H1 (cell line): ENCODE data around the gene SDC4. TPM values are rescaled to one million over a fixed set of nuclear protein-coding genes. Genes with fewer than 3 reads are reported as not detected.

ENCODE experiments used
- CTCF ChIA-PET: fragments of 300-600 bp; sonication (Branson Sonifier 250); formaldehyde crosslinking; loops from one replicate; lab custom pipeline; 2021; ENCODE audit not compliant: partially characterized antibody; lab: Charles Lee
- POLR2A ChIA-PET: fragments of 300-600 bp; sonication (Branson Sonifier 250); formaldehyde crosslinking; loops from one replicate; lab custom pipeline; 2021; ENCODE audit warnings: inconsistent platforms; ENCODE audit not compliant: partially characterized antibody; lab: Charles Lee
- DNase-seq, 2 experiments: peaks; one replicate each; pipeline versions ENCODE4 v3.0.0 to v3.0.0-alpha.2; 2010 to 2022; ENCODE audit warnings: low spot score in 2 of 2, low read depth in 1 of 2, mixed read lengths in 1 of 2
- FAIRE-seq: peaks from 2 replicates; lab custom pipeline; 2011; peaks lifted over from hg19 to GRCh38; lab: Jason Lieb, UNC
- H2AFZ ChIP-seq: 2 replicates; pipeline ENCODE4 v1.8.1; 2012; ENCODE audit warnings: low read length, inconsistent platforms
- H2AK5ac ChIP-seq: 2 replicates; pipeline ENCODE4 v1.6.1; 2013; ENCODE audit warnings: low read depth, low read length
- H2BK120ac ChIP-seq: replicated peaks from 2 replicates; pipeline ENCODE3; 2013; ENCODE audit warnings: low read depth, low read length, inconsistent platforms
- H2BK12ac ChIP-seq: 2 replicates; pipeline ENCODE4 v1.6.1; 2013; ENCODE audit warnings: low read depth, low read length
- H2BK15ac ChIP-seq: 2 replicates; pipeline ENCODE4 v1.6.1; 2013; ENCODE audit warnings: low read length
- H2BK20ac ChIP-seq: 2 replicates; pipeline ENCODE4 v1.6.1; 2013; ENCODE audit warnings: low read length
- H2BK5ac ChIP-seq: 2 replicates; pipeline ENCODE4 v1.6.1; 2013; ENCODE audit warnings: low read depth, low read length
- H3K14ac ChIP-seq: 2 replicates; pipeline ENCODE4 v1.6.1; 2013; ENCODE audit warnings: inconsistent platforms; ENCODE audit not compliant: insufficient read length
- H3K18ac ChIP-seq: 2 replicates; pipeline ENCODE4 v1.6.1; 2013; ENCODE audit warnings: low read length; ENCODE audit errors: extremely low read depth
- H3K23ac ChIP-seq: 2 replicates; pipeline ENCODE4 v1.6.1; 2013; ENCODE audit warnings: inconsistent platforms; ENCODE audit not compliant: insufficient read length
- H3K23me2 ChIP-seq: 2 replicates; pipeline ENCODE4 v1.6.1; 2013; ENCODE audit warnings: low read depth, low read length
- H3K27ac ChIP-seq: 2 replicates; pipeline ENCODE4 v1.6.1; 2011; ENCODE audit warnings: low read depth, low read length, inconsistent platforms
- H3K27me3 ChIP-seq, 4 experiments: replicated peaks in 1 of 4; 1 replicate in 1 of 4; 2 replicates in 3 of 4; pipeline versions ENCODE4 v1.6.1 to v1.8.1; 2011 to 2013; ENCODE audit warnings: low read length in 3 of 4, mild to moderate bottlenecking in 3 of 4, inconsistent platforms in 2 of 4, mixed read lengths in 2 of 4, moderate library complexity in 1 of 4; ENCODE audit not compliant: control insufficient read depth in 3 of 4, insufficient read depth in 3 of 4; ENCODE audit errors: extremely low read depth in 1 of 4
- H3K36me3 ChIP-seq, 4 experiments: 2 replicates each; pipeline versions ENCODE4 v1.6.1 to v1.8.1; 2011 to 2013; ENCODE audit warnings: mild to moderate bottlenecking in 4 of 4, low read length in 3 of 4, moderate library complexity in 2 of 4, control low read depth in 1 of 4, inconsistent platforms in 1 of 4; ENCODE audit not compliant: insufficient read depth in 4 of 4, control insufficient read depth in 2 of 4
- H3K4ac ChIP-seq: replicated peaks from 2 replicates; pipeline ENCODE3; 2013; ENCODE audit warnings: low read length, low read depth, mixed read lengths, inconsistent platforms; ENCODE audit not compliant: insufficient read length
- H3K4me1 ChIP-seq, 4 experiments: replicated peaks in 1 of 4; 1 replicate in 1 of 4; 2 replicates in 3 of 4; pipeline versions ENCODE4 v1.6.1 to v1.8.1; 2011 to 2013; ENCODE audit warnings: low read length in 3 of 4, inconsistent platforms in 2 of 4, mixed read lengths in 1 of 4; ENCODE audit not compliant: insufficient read depth in 4 of 4, control insufficient read depth in 3 of 4
- H3K4me2 ChIP-seq, 2 experiments: 2 replicates each; pipeline versions ENCODE4 v1.6.1 to v1.8.1; 2011 to 2013; ENCODE audit warnings: low read depth in 2 of 2, low read length in 2 of 2, control low read depth in 1 of 2, inconsistent platforms in 1 of 2, mild to moderate bottlenecking in 1 of 2; ENCODE audit not compliant: insufficient read depth in 1 of 2
- H3K4me3 ChIP-seq, 4 experiments: fragments of 200-600, 300-600 bp in 1 of 4; sonication (generic), shearing (Covaris generic), sonication (Bioruptor Twin) in 1 of 4; 2 replicates each; pipeline versions ENCODE4 v1.5.1 to v1.8.1; 2011 to 2016; ENCODE audit warnings: low read length in 4 of 4, low read depth in 3 of 4, control low read depth in 2 of 4, inconsistent platforms in 2 of 4, mild to moderate bottlenecking in 2 of 4, mixed read lengths in 1 of 4, moderate library complexity in 1 of 4; ENCODE audit not compliant: insufficient read depth in 2 of 4; ENCODE audit errors: extremely low read depth in 1 of 4
- H3K56ac ChIP-seq: replicated peaks from 2 replicates; pipeline ENCODE3; 2013; ENCODE audit warnings: low read depth, mild to moderate bottlenecking, mixed read lengths, low read length, inconsistent platforms; ENCODE audit not compliant: insufficient read length
- H3K79me1 ChIP-seq: 2 replicates; pipeline ENCODE4 v1.6.1; 2013; ENCODE audit warnings: low read depth, low read length, control low read depth
- H3K79me2 ChIP-seq, 2 experiments: 2 replicates each; pipeline versions ENCODE4 v1.6.1 to v1.8.1; 2012 to 2013; ENCODE audit warnings: low read length in 2 of 2, mild to moderate bottlenecking in 2 of 2, inconsistent platforms in 1 of 2; ENCODE audit not compliant: insufficient read depth in 2 of 2, control insufficient read depth in 1 of 2
- H3K9ac ChIP-seq, 4 experiments: replicated peaks in 1 of 4; 1 replicate in 1 of 4; 2 replicates in 3 of 4; pipeline versions ENCODE4 v1.6.1 to v1.8.1; 2011 to 2013; ENCODE audit warnings: low read depth in 3 of 4, low read length in 3 of 4, control low read depth in 2 of 4, mild to moderate bottlenecking in 2 of 4, moderate library complexity in 2 of 4, inconsistent platforms in 1 of 4; ENCODE audit errors: extremely low read depth in 1 of 4
- H3K9me3 ChIP-seq, 2 experiments: 2 replicates each; pipeline versions ENCODE4 v1.6.1 to v1.8.1; 2012 to 2013; ENCODE audit warnings: mild to moderate bottlenecking in 2 of 2, moderate library complexity in 2 of 2, control low read depth in 1 of 2, inconsistent platforms in 1 of 2, low read depth in 1 of 2, low read length in 1 of 2, mixed read lengths in 1 of 2; ENCODE audit not compliant: insufficient read depth in 2 of 2
- H4K20me1 ChIP-seq, 2 experiments: replicated peaks in 1 of 2; 2 replicates each; pipeline versions ENCODE3 to v1.8.1; 2011 to 2013; ENCODE audit warnings: inconsistent platforms in 2 of 2, low read length in 2 of 2, mild to moderate bottlenecking in 1 of 2; ENCODE audit not compliant: insufficient read depth in 2 of 2, control insufficient read depth in 1 of 2
- H4K5ac ChIP-seq: 2 replicates; pipeline ENCODE4 v1.6.1; 2013; ENCODE audit warnings: low read length, low read depth, mixed read lengths, inconsistent platforms; ENCODE audit not compliant: insufficient read length
- H4K8ac ChIP-seq: 2 replicates; pipeline ENCODE4 v1.8.0; 2013; ENCODE audit warnings: mild to moderate bottlenecking, moderate library complexity, low read length, inconsistent platforms; ENCODE audit not compliant: insufficient read depth; ENCODE audit errors: extremely low read depth
- H4K91ac ChIP-seq: replicated peaks from 2 replicates; pipeline ENCODE3; 2013; ENCODE audit warnings: low read length, mixed read lengths, inconsistent platforms; ENCODE audit not compliant: insufficient read length
- BACH1 ChIP-seq: IDR thresholded peaks from 2 replicates; pipeline ENCODE4 v1.6.1; 2012; ENCODE audit warnings: low read length, improper control_type of control experiment
- EZH2 ChIP-seq: fragments of 200-600 bp; sonication (generic); IDR thresholded peaks from 2 replicates; pipeline ENCODE4 v1.7.1; 2012; ENCODE audit warnings: low read depth, mild to moderate bottlenecking, moderate library complexity, low read length, inconsistent platforms; ENCODE audit not compliant: severe bottlenecking
- GABPA ChIP-seq: IDR thresholded peaks from 2 replicates; pipeline ENCODE4 v1.6.1; 2011; ENCODE audit warnings: mild to moderate bottlenecking, low read length, moderate library complexity, borderline replicate concordance; ENCODE audit not compliant: insufficient read depth
- POLR2A ChIP-seq, 2 experiments: IDR thresholded peaks; 1 replicate in 1 of 2; 2 replicates in 1 of 2; pipeline ENCODE4 v1.6.1; 2011; ENCODE audit warnings: low read depth in 2 of 2, low read length in 2 of 2, mild to moderate bottlenecking in 2 of 2; ENCODE audit errors: control extremely low read depth in 1 of 2
- YY1 ChIP-seq: IDR thresholded peaks from 2 replicates; pipeline ENCODE4 v1.6.1; 2011; ENCODE audit warnings: low read depth, mild to moderate bottlenecking, low read length
- WGBS, 2 experiments: shearing (Covaris generic) in 1 of 2; methylation state at CpG; one replicate each; pipeline versions ENCODE4 v1.1.6 to v1.1.7; 2013 to 2015; ENCODE audit warnings: low lambda C conversion rate in 2 of 2, mixed read lengths in 2 of 2, inconsistent platforms in 1 of 2, low coverage in 1 of 2, missing lambda C conversion rate in 1 of 2; ENCODE audit not compliant: insufficient replicate concordance in 2 of 2, insufficient coverage in 1 of 2, insufficient read length in 1 of 2; ENCODE audit errors: extremely low coverage in 1 of 2, missing lambda C conversion rate in 1 of 2; 5-methylcytosine and 5-hydroxymethylcytosine counted together
- polyA plus RNA-seq, 7 experiments: library from polyadenylated mRNA; depleted of rRNA in 3 of 7; stranded (reverse) in 5 of 7; unstranded in 2 of 7; fragments of >200 nt in 5 of 7; fragments of 200-250 nt in 2 of 7; gene quantifications; 1 replicate in 5 of 7; 2 replicates in 1 of 7; 4 replicates in 1 of 7; pipeline versions ENCODE4 v1.2.1 to v1.2.3, GENCODE V29; 2011 to 2013; ENCODE audit warnings: missing spikeins in 2 of 7, mixed read lengths in 2 of 7
- total RNA-seq: library from RNA; stranded (reverse); fragmentation: NEBNext Ultra II Directional; extraction: Animal tissue kit (Norgen Biotek cat#: 25700); gene quantifications from 2 replicates; pipeline ENCODE4 v1.2.1, GENCODE V29; 2021

The SDC4 gene
- total and polyA plus RNA-seq, 2 of the 8 experiments (the other 6 are each of a cell fraction or from before 2014, with no cell fraction given) = 34.6 to 60.2 TPM

GRCh38 chr20:45289942-45290676 lies 58.1 kb downstream of the SDC4 start:
- no peak overlapping the region for H3K4me3 ChIP-seq
- no peak overlapping the region for H3K23ac ChIP-seq
- H3K23me2 ChIP-seq = peaks cover 7% of the 10 kb centered on the region; the same call in 1 of the 2 replicates
- peaks cover 0 to 20% (median 11%) of the 10 kb centered on the region in 4 experiments; a peak in 6 of 7 replicates for H3K27me3 ChIP-seq
- 0 out of 8 replicates have a peak, but pooled peaks cover 0 to 3% (median 0%) of the 10 kb centered on the region in 4 experiments for H3K36me3 ChIP-seq
- H3K4me1 ChIP-seq = peaks cover 0 to 3% (median 0%) of the 10 kb centered on the region in 4 experiments; a peak in 3 of 7 replicates
- 80% methylated on average over 13 of the region's 13 CpGs; no CpG with 5 or more reads in 1 of the 2 experiments for WGBS, 2 experiments
- TF ChIP-seq GABPA (no peak), EZH2 (no peak), POLR2A (IDR thresholded peaks at IDR 0.05; ENCODE audit: control extremely low read depth in 1 of 2, low read depth in 2 of 2, low read length in 2 of 2) (no peak), YY1 (no peak), BACH1 (no peak)
- TF ChIP-seq, all 59 proteins: peak for 0
- Histone ChIP-seq H3K27ac (no peak overlapping the region), H3K18ac (no peak overlapping the region), H2BK15ac (no peak overlapping the region), H3K56ac (no peak overlapping the region), H3K79me2 (no peaks in the 10 kb centered on the region), H2AFZ (no peak overlapping the region; the same call in 1 of the 2 replicates), H3K4ac (no peak overlapping the region), H2BK20ac (no peak overlapping the region), H3K9me3 (peaks cover 7 to 11% of the 10 kb centered on the region in 2 experiments), H2BK5ac (no peak overlapping the region), H2BK12ac (no peak overlapping the region), H2BK120ac (no peak overlapping the region), H4K20me1 (no peaks in the 10 kb centered on the region), H4K8ac (no peak overlapping the region), H3K79me1 (no peaks in the 10 kb centered on the region), H3K14ac (no peak overlapping the region), H3K4me2 (no peak overlapping the region), H2AK5ac (no peak overlapping the region), H3K9ac (no peak overlapping the region), H4K91ac (no peak overlapping the region), H4K5ac (no peak overlapping the region)
- ChIA-PET POLR2A (no interaction called here), CTCF (interaction anchor here (0.6 to 6.2 kb wide), 47 partner anchors 7 to 611 kb away, joined by 3 to 104 read pairs (median 5); partner anchors contain the start of genes KCNS1, MATN4, RBPJL and SEMG1)
- DNase-seq (no peak), FAIRE-seq (no peak)
